Kasumi-1 (cell line): ENCODE results near the gene KCNQ5.
A peak's percentile ranks its signal among the peaks of the same experiment; 100 is the strongest.
"Not testable (repeated sequence)": the region's sequence is repeated elsewhere in the genome, so short reads cannot be mapped to it uniquely, and the experiment has no call there.

ENCODE experiments used
- DNase-seq, 2 experiments: peaks; one replicate each; lab custom pipeline; 2025; lab: John Stamatoyannopoulos, UW

Gene KCNQ5

GRCh38 chr6:73180763-73181619 lies 559.1 kb downstream of the KCNQ5 start:
- peak; percentile 85 to 92 for DNase-seq

GRCh38 chr6:73182021-73182607 lies 560.2 kb downstream of the KCNQ5 start:
- DNase-seq: no peak

GRCh38 chr6:73193302-73193701 lies 571.4 kb downstream of the KCNQ5 start:
- DNase-seq: not testable (repeated sequence)

- no peak for DNase-seq
These were observed 572.9 kb downstream of the KCNQ5 start for GRCh38 chr6:73194744-73195143.

- DNase-seq: no peak
These were observed 578.4 kb downstream of the KCNQ5 start for GRCh38 chr6:73200247-73200646.

- no peak for DNase-seq
These were observed 578.9 kb downstream of the KCNQ5 start for GRCh38 chr6:73200735-73201134.

- no peak for DNase-seq
These were observed 581.2 kb downstream of the KCNQ5 start for GRCh38 chr6:73203098-73203497.

- DNase-seq: no peak
These were observed 582.4 kb downstream of the KCNQ5 start for GRCh38 chr6:73204252-73204651.

- DNase-seq: no peak
These were observed 585.5 kb downstream of the KCNQ5 start for GRCh38 chr6:73207221-73207837.

GRCh38 chr6:73209117-73209516 lies 587.3 kb downstream of the KCNQ5 start:
- no peak for DNase-seq

GRCh38 chr6:73216859-73217258 lies 595.0 kb downstream of the KCNQ5 start:
- no peak for DNase-seq

- DNase-seq: no peak
These were observed 603.5 kb downstream of the KCNQ5 start, which contains the start of gene KHDC1L for GRCh38 chr6:73225396-73225795. TSS of gene KHDC1L (minus strand) at chr6:73225496. CDS start at chr6:73225408, 88 bp downstream.

- no peak for DNase-seq
These were observed 605.9 kb downstream of the KCNQ5 start for GRCh38 chr6:73227606-73228255.

- peak; percentile 77 to 80 for DNase-seq
These were observed 610.1 kb downstream of the KCNQ5 start for GRCh38 chr6:73231986-73232391.

- DNase-seq: no peak
These were observed 611.2 kb downstream of the KCNQ5 start for GRCh38 chr6:73233048-73233447.

- DNase-seq: not testable (repeated sequence)
These were observed 612.1 kb downstream of the KCNQ5 start for GRCh38 chr6:73233971-73234370.

- DNase-seq: no peak
These were observed 612.9 kb downstream of the KCNQ5 start for GRCh38 chr6:73234733-73235132.

- DNase-seq: no peak
These were observed 614.4 kb downstream of the KCNQ5 start for GRCh38 chr6:73236144-73236750.

GRCh38 chr6:73240730-73241129 lies 618.9 kb downstream of the KCNQ5 start:
- DNase-seq: no peak

- no peak for DNase-seq
These were observed 620.1 kb downstream of the KCNQ5 start for GRCh38 chr6:73242001-73242400.
